A204.1 (cell line): Measurements from ENCODE around the gene TMEM254.
"Not testable (repeated sequence)": the region's sequence is repeated elsewhere in the genome, so short reads cannot be mapped to it uniquely, and the experiment has no call there.

Experiments
- FAIRE-seq: peaks from 2 replicates; lab custom pipeline; 2012; peaks lifted over from hg19 to GRCh38; lab: Jason Lieb, UNC

The TMEM254 gene

GRCh38 chr10:80078448-80079311 lies at the start of gene TMEM254:
TMEM254 (plus strand) TSS chr10:80078665; CDS start chr10:80078700, 35 bp downstream.
- FAIRE-seq = no peak

- not testable (repeated sequence) for FAIRE-seq
These were observed 49.3 kb upstream of the TMEM254 start for GRCh38 chr10:80029205-80029604.

- not testable (repeated sequence) for FAIRE-seq
These were observed 48.6 kb upstream of the TMEM254 start for GRCh38 chr10:80029865-80030264.

- no peak for FAIRE-seq
These were observed 46.0 kb upstream of the TMEM254 start for GRCh38 chr10:80032503-80032902.

GRCh38 chr10:80034766-80035165 lies 43.7 kb upstream of the TMEM254 start:
- FAIRE-seq = not testable (repeated sequence)

- FAIRE-seq = not testable (repeated sequence)
These were observed 43.0 kb upstream of the TMEM254 start for GRCh38 chr10:80035430-80035829.

- FAIRE-seq = not testable (repeated sequence)
These were observed 41.5 kb upstream of the TMEM254 start for GRCh38 chr10:80036921-80037500.

GRCh38 chr10:80038226-80038625 lies 40.2 kb upstream of the TMEM254 start:
- not testable (repeated sequence) for FAIRE-seq

GRCh38 chr10:80041162-80041561 lies 37.3 kb upstream of the TMEM254 start:
- FAIRE-seq = no peak

- not testable (repeated sequence) for FAIRE-seq
These were observed 33.5 kb upstream of the TMEM254 start for GRCh38 chr10:80044935-80045334.

GRCh38 chr10:80046629-80047441 lies 31.6 kb upstream of the TMEM254 start:
- FAIRE-seq = no peak

- no peak for FAIRE-seq
These were observed 27.7 kb upstream of the TMEM254 start for GRCh38 chr10:80050752-80051151.

GRCh38 chr10:80051993-80052392 lies 26.5 kb upstream of the TMEM254 start:
- no peak for FAIRE-seq

- FAIRE-seq = no peak
These were observed 22.7 kb upstream of the TMEM254 start for GRCh38 chr10:80055760-80056159.

GRCh38 chr10:80057171-80057570 lies 21.3 kb upstream of the TMEM254 start:
- no peak for FAIRE-seq

GRCh38 chr10:80064120-80064886 lies 14.2 kb upstream of the TMEM254 start:
- no peak for FAIRE-seq

GRCh38 chr10:80066809-80067208 lies 11.7 kb upstream of the TMEM254 start:
- no peak for FAIRE-seq

- FAIRE-seq = not testable (repeated sequence)
These were observed 10.6 kb upstream of the TMEM254 start for GRCh38 chr10:80067821-80068220.

GRCh38 chr10:80068270-80068669 lies 10.2 kb upstream of the TMEM254 start:
- peak; percentile 80 for FAIRE-seq

GRCh38 chr10:80070057-80070456 lies 8.4 kb upstream of the TMEM254 start:
- FAIRE-seq = no peak

- no peak for FAIRE-seq
These were observed 5.9 kb upstream of the TMEM254 start for GRCh38 chr10:80072584-80072983.

GRCh38 chr10:80075781-80076180 lies 2.7 kb upstream of the TMEM254 start:
- FAIRE-seq = no peak
